Prostate gland (tissue), 2 donors: ENCODE results near the gene TRPV4.

Experiments
- CTCF ChIP-seq, 4 experiments: fragments of 200-600 bp in 2 of 4; fragments of 450-650 bp in 2 of 4; sonication (generic) in 2 of 4; IDR thresholded peaks; 1 replicate in 3 of 4; 2 replicates in 1 of 4; pipeline ENCODE4 v1.5.1; 2016 to 2019; ENCODE audit warnings: antibody characterized with exemption in 4 of 4, mild to moderate bottlenecking in 2 of 4, moderate library complexity in 2 of 4
- POLR2A ChIP-seq: fragments of 450-650 bp; IDR thresholded peaks from one replicate; pipeline ENCODE4 v1.6.1; 2016; ENCODE audit warnings: antibody characterized with exemption, mild to moderate bottlenecking
- POLR2AphosphoS5 ChIP-seq: sonication (generic); formaldehyde crosslinking; IDR thresholded peaks from one replicate; pipeline ENCODE4 v1.6.1; 2017; ENCODE audit warnings: antibody characterized with exemption

GRCh38 chr12:109881752-109882151 lies 48.6 kb upstream of the TRPV4 start:
- no peak for TF ChIP-seq CTCF (IDR thresholded peaks at IDR 0.05)
- no peak for TF ChIP-seq POLR2AphosphoS5
- TF ChIP-seq POLR2A = no peak
